K562 (cell line): Measurements from ENCODE around the gene CCM2. TPM values are rescaled to one million over a fixed set of nuclear protein-coding genes. Genes with fewer than 3 reads are reported as not detected.

Experiments used
- CUX1 ChIP-seq: fragments of 200-800 bp; sonication (Bioruptor generic); IDR thresholded peaks from 2 replicates; pipeline ENCODE4 v1.6.1; 2016; ENCODE audit warnings: missing genetic modification characterization, missing compliant biosample characterization
- DDX20 ChIP-seq: fragments of 450-650 bp; IDR thresholded peaks from 2 replicates; pipeline ENCODE4 v1.6.1; 2016; ENCODE audit warnings: missing genetic modification characterization, low read depth, mild to moderate bottlenecking, missing compliant biosample characterization, moderate library complexity
- ETV1 ChIP-seq: fragments of 450-650 bp; conservative IDR thresholded peaks from 2 replicates; pipeline ENCODE4 v1.6.1; 2016; ENCODE audit warnings: missing genetic modification characterization, control low read depth, low read depth, missing compliant biosample characterization
- STAT5B ChIP-seq: fragments of 250-450 bp; sonication (Bioruptor Pico); IDR thresholded peaks from 2 replicates; pipeline ENCODE4 v1.8.0; 2021; ENCODE audit warnings: mild to moderate bottlenecking, inconsistent platforms
- THAP12 ChIP-seq: fragments of 250-450 bp; sonication (Bioruptor Pico); IDR thresholded peaks from 2 replicates; pipeline ENCODE4 v1.9.0; 2021; ENCODE audit warnings: mild to moderate bottlenecking, inconsistent platforms
- ZNF232 ChIP-seq: sonication (generic); formaldehyde crosslinking; IDR thresholded peaks from 2 replicates; pipeline ENCODE4 v1.8.0; 2022; ENCODE audit warnings: mild to moderate bottlenecking, missing genetic modification reagents
- polyA plus RNA-seq, 8 experiments: library from polyadenylated mRNA; depleted of rRNA in 4 of 8; stranded (reverse) in 5 of 8; unstranded in 3 of 8; fragments of >200 nt; fragmentation: Nextera tagmentation in 2 of 8; fragmentation: Illumina TruSeq in 1 of 8; extraction: Ambion mirVana in 2 of 8; extraction: Trizol in 1 of 8; gene quantifications; 2 replicates each; pipeline versions ENCODE4 v1.2.1 to v1.2.3, GENCODE V29; 2011 to 2014; ENCODE audit warnings: inconsistent platforms in 1 of 8, missing spikeins in 1 of 8
- total RNA-seq, 7 experiments: library from RNA; depleted of rRNA in 6 of 7; stranded (reverse); fragments of >200 nt in 6 of 7; fragmentation: Illumina TruSeq in 2 of 7; extraction: Trizol in 2 of 7; gene quantifications; 2 replicates each; pipeline versions ENCODE4 v1.2.1 to v1.2.3, GENCODE V29; 2011 to 2021; ENCODE audit warnings: low replicate concordance in 1 of 7

CCM2 gene
- total and polyA plus RNA-seq, 9 of the 15 experiments (the other 6 are each of a cell fraction or from before 2014, with no cell fraction given): 0.41 to 38.6 (median 25.9) TPM

GRCh38 chr7:44999245-45000092 lies 532 bp upstream of the CCM2 start (continued):
- TF ChIP-seq CUX1 (no peak), ZNF232 (no peak), STAT5B (CRISPR knock-in tag) (no peak), DDX20 (tag) (no peak), THAP12 (CRISPR knock-in tag) (no peak), ETV1 (tag) (no peak; the same call in 1 of the 2 replicates)
